Left lung (tissue), 10 donors: ENCODE data around the gene ACOT7. TPM values are rescaled to one million over a fixed set of nuclear protein-coding genes. Genes with fewer than 3 reads are reported as not detected.

Source experiments
- ATAC-seq: fragments of 200-7000 bp; cut with Tn5 transposase; one replicate; pipeline ENCODE4 v1.9.1; 2020; ENCODE audit warnings: moderate library complexity
- DNase-seq, 4 donors: peaks; one replicate each; pipeline ENCODE4 v3.0.0-alpha.2; 2013 to 2020
- H3K27ac ChIP-seq, 2 donors: fragments of 200-600 bp; sonication (generic) in 1 of 2; one replicate each; pipeline versions ENCODE4 v1.5.0 to v1.8.0; 2020 to 2021
- H3K27me3 ChIP-seq, 2 donors: fragments of 200-600 bp; sonication (generic) in 1 of 2; one replicate each; pipeline versions ENCODE4 v1.5.0 to v1.8.0; 2020 to 2021
- H3K36me3 ChIP-seq, 2 donors: fragments of 200-600 bp; sonication (generic) in 1 of 2; one replicate each; pipeline versions ENCODE4 v1.5.0 to v1.8.0; 2020 to 2021
- H3K4me1 ChIP-seq, 2 donors: fragments of 200-600 bp; one replicate each; pipeline ENCODE4 v1.8.0; 2021
- H3K4me3 ChIP-seq, 2 donors: fragments of 200-600 bp; sonication (generic) in 1 of 2; one replicate each; pipeline versions ENCODE4 v1.5.0 to v1.8.0; 2020 to 2021; ENCODE audit warnings: mild to moderate bottlenecking in 1 of 2
- H3K9me3 ChIP-seq, 2 donors: fragments of 200-600 bp; sonication (generic) in 1 of 2; one replicate each; pipeline versions ENCODE4 v1.5.0 to v1.8.0; 2020 to 2021
- CTCF ChIP-seq, 2 donors: fragments of 200-600 bp; sonication (generic) in 1 of 2; IDR thresholded peaks; one replicate each; pipeline versions ENCODE4 v1.5.0 to v1.8.0; 2021; ENCODE audit warnings: antibody characterized with exemption in 2 of 2
- intact Hi-C, 2 donors: fragments of 100-400 bp; cut with DNase I; formaldehyde crosslinking; loops; one replicate each; pipeline versions ENCODE4 v1.11.2 to v1.14.2; 2022
- polyA plus RNA-seq, 6 donors: library from polyadenylated mRNA; unstranded; fragments of 120-200 nt; gene quantifications; one replicate each; pipeline ENCODE4 v1.2.1, GENCODE V29; 2013; ENCODE audit not compliant: insufficient read length in 6 of 6
- total RNA-seq, 2 donors: library from RNA; stranded (reverse); fragmentation: NEBNext Ultra II Directional; extraction: Animal tissue kit (Norgen Biotek cat#: 25700); gene quantifications; one replicate each; pipeline ENCODE4 v1.2.1, GENCODE V29; 2021
- donor health status: DM: no; HTN: yes; CAD: no.
- donor health status: DM: no; HTN: no; CAD: no.

Gene ACOT7
- total and polyA plus RNA-seq, 8 donors = 13.1 to 30.1 (median 14.9) TPM

GRCh38 chr1:6345460-6345859 lies 48.1 kb downstream of the ACOT7 start:
- no peaks in the 10 kb centered on the region for H3K36me3 ChIP-seq
- H3K27me3 ChIP-seq = no peaks in the 10 kb centered on the region
- H3K9me3 ChIP-seq = no peaks in the 10 kb centered on the region
- no peak overlapping the region for H3K4me3 ChIP-seq
- TF ChIP-seq CTCF (IDR thresholded peaks at IDR 0.05) = no peak
- H3K27ac ChIP-seq = no peak overlapping the region
- H3K4me1 ChIP-seq = peaks cover 0 to 14% of the 10 kb centered on the region in 2 donors
- intact Hi-C loops = loop anchor here in 1 of 2 donors (5.0 kb wide), 1 partner anchor 98 kb away; no protein-coding TSS in a partner anchor
- DNase-seq = peak in 1 of 4 donors; percentile 54
- no peak for ATAC-seq

GRCh38 chr1:6345009-6345408 lies 48.6 kb downstream of the ACOT7 start:
- DNase-seq = peak in 1 of 4 donors; percentile 50
- intact Hi-C loops = loop anchor here in 1 of 2 donors (5.0 kb wide), 1 partner anchor 98 kb away; no protein-coding TSS in a partner anchor
- H3K27ac ChIP-seq = no peak overlapping the region
- no peaks in the 10 kb centered on the region for H3K36me3 ChIP-seq
- no peak for ATAC-seq
- H3K4me1 ChIP-seq = peaks cover 0 to 14% of the 10 kb centered on the region in 2 donors
- no peaks in the 10 kb centered on the region for H3K9me3 ChIP-seq
- H3K4me3 ChIP-seq = no peak overlapping the region
- no peak for TF ChIP-seq CTCF (IDR thresholded peaks at IDR 0.05)
- no peaks in the 10 kb centered on the region for H3K27me3 ChIP-seq

GRCh38 chr1:6343506-6344405 lies 49.8 kb downstream of the ACOT7 start:
- DNase-seq (peak; percentile 58 to 84 (median 74)), ATAC-seq (peak; percentile 96)
- Histone ChIP-seq H3K27me3 (no peaks in the 10 kb centered on the region), H3K36me3 (peaks cover 0 to 5% of the 10 kb centered on the region in 2 donors), H3K4me3 (no peak overlapping the region), H3K9me3 (no peaks in the 10 kb centered on the region), H3K27ac (no peak overlapping the region), H3K4me1 (peaks cover 0 to 10% of the 10 kb centered on the region in 2 donors)
- intact Hi-C loops = no loop called here
- peak; percentile 78 to 87 for TF ChIP-seq CTCF (IDR thresholded peaks at IDR 0.05)

- no peaks in the 10 kb centered on the region for H3K27me3 ChIP-seq
- ATAC-seq (no peak), DNase-seq (no peak)
- H3K27ac ChIP-seq = no peak overlapping the region
- H3K36me3 ChIP-seq = peaks cover 0 to 13% of the 10 kb centered on the region in 2 donors
- intact Hi-C loops = no loop called here
- no peaks in the 10 kb centered on the region for H3K4me1 ChIP-seq
- no peak overlapping the region for H3K4me3 ChIP-seq
- no peak for TF ChIP-seq CTCF (IDR thresholded peaks at IDR 0.05)
- H3K9me3 ChIP-seq = no peaks in the 10 kb centered on the region
Measured at GRCh38 chr1:6342056-6342455, 51.5 kb downstream of the ACOT7 start.

- Histone ChIP-seq H3K36me3 (peaks cover 0 to 13% of the 10 kb centered on the region in 2 donors), H3K27me3 (no peaks in the 10 kb centered on the region), H3K9me3 (no peaks in the 10 kb centered on the region), H3K27ac (no peak overlapping the region), H3K4me1 (no peaks in the 10 kb centered on the region), H3K4me3 (no peak overlapping the region)
- DNase-seq = no peak
- no peak for ATAC-seq
- no peak for TF ChIP-seq CTCF (IDR thresholded peaks at IDR 0.05)
- intact Hi-C loops = no loop called here
Measured at GRCh38 chr1:6338695-6339094, 54.9 kb downstream of the ACOT7 start.
